Adrenal gland (tissue), 12 donors: ENCODE measurements around the gene EWSR1. TPM values are rescaled to one million over a fixed set of nuclear protein-coding genes. Genes with fewer than 3 reads are reported as not detected.

Source experiments
- DNase-seq, 7 donors: peaks; one replicate each; pipeline ENCODE4 v3.0.0-alpha.2; 2019 to 2020
- H3K27ac ChIP-seq, 5 donors: fragments of 200-600 bp; sonication (generic) in 4 of 5; 1 replicate in 3 of 5; 2 replicates in 2 of 5; pipeline versions ENCODE4 v1.5.1 to v1.8.0; 2016 to 2020; ENCODE audit warnings: mild to moderate bottlenecking in 1 of 5
- H3K27me3 ChIP-seq: fragments of 200-600 bp; 2 replicates; pipeline ENCODE4 v1.8.0; 2021
- H3K36me3 ChIP-seq, 2 donors: fragments of 200-600 bp; replicated peaks in 1 of 2; 1 replicate in 1 of 2; 2 replicates in 1 of 2; pipeline versions ENCODE4 v1.5.1 to v1.8.0; 2018 to 2022
- H3K4me1 ChIP-seq, 2 donors: fragments of 200-600 bp; replicated peaks in 1 of 2; 1 replicate in 1 of 2; 2 replicates in 1 of 2; pipeline versions ENCODE4 v1.5.1 to v1.8.0; 2018 to 2021
- H3K4me3 ChIP-seq, 4 donors: fragments of 200-600 bp; sonication (generic) in 3 of 4; one replicate each; pipeline ENCODE4 v1.5.1; 2016 to 2018
- H3K9me3 ChIP-seq, 3 donors: fragments of 200-600 bp; sonication (generic) in 1 of 3; replicated peaks in 1 of 3; 1 replicate in 2 of 3; 2 replicates in 1 of 3; pipeline versions ENCODE4 v1.5.1 to v1.8.0; 2016 to 2021
- CTCF ChIP-seq, 6 experiments: fragments of 450-650 bp in 4 of 6; fragments of 200-600 bp in 2 of 6; sonication (generic) in 1 of 6; IDR thresholded peaks; 1 replicate in 5 of 6; 2 replicates in 1 of 6; pipeline versions ENCODE4 v1.5.1 to v1.8.0; 2016 to 2021; ENCODE audit warnings: antibody characterized with exemption in 6 of 6, mild to moderate bottlenecking in 2 of 6, moderate library complexity in 1 of 6
- POLR2A ChIP-seq, 2 donors: fragments of 450-650 bp; IDR thresholded peaks; one replicate each; pipeline ENCODE4 v1.6.1; 2017; ENCODE audit warnings: antibody characterized with exemption in 2 of 2, mild to moderate bottlenecking in 2 of 2, moderate library complexity in 1 of 2
- WGBS, 4 donors: extraction: QIAGEN DNeasy Blood & Tissue Kit in 2 of 4; methylation state at CpG; one replicate each; pipeline versions ENCODE4 v1.1.5 to v1.1.7; 2013 to 2017; 5-methylcytosine and 5-hydroxymethylcytosine counted together
- intact Hi-C, 2 donors: fragments of 100-400 bp; cut with DNase I; formaldehyde crosslinking; loops; one replicate each; pipeline versions ENCODE4 v1.14.1 to v1.15.0; 2022 to 2023
- polyA plus RNA-seq, 3 donors: library from polyadenylated mRNA; stranded (reverse); fragments of 200-250 nt in 2 of 3; fragments of 350-450 nt in 1 of 3; fragmentation: Illumina TruSeq in 1 of 3; extraction: RNeasy Lipid Tissue Mini Kit (QIAGEN cat#74804) in 1 of 3; gene quantifications; one replicate each; pipeline ENCODE4 v1.2.3, GENCODE V29; 2013 to 2014
- total RNA-seq, 9 donors: library from RNA; depleted of rRNA in 4 of 9; stranded (reverse); fragments of >200 nt in 4 of 9; fragments of 120-200 nt in 1 of 9; fragmentation: NEBNext Ultra II Directional in 1 of 9; extraction: Animal tissue kit (Norgen Biotek cat#: 25700) in 1 of 9; gene quantifications; one replicate each; pipeline versions ENCODE4 v1.1.0 to v1.2.4, GENCODE V29; 2013 to 2023
- donor health status: healthy with polysubstance abuse.
- donor health status: Bipolar disorder and iron deficiency.
- donor health status: DM: yes; HTN: yes; CAD: no.
- donor health status: DM: no; HTN: no; CAD: no.
- donor health status: DM: no; HTN: no; CAD: no.
- donor health status: DM: yes; HTN: yes; CAD: no.

EWSR1 gene
- total and polyA plus RNA-seq, 12 donors, result 152 to 351 (median 216) TPM

- H3K9me3 ChIP-seq, result no peaks in the 10 kb centered on the region
- TF ChIP-seq POLR2A (IDR thresholded peaks at IDR 0.05) (no peak), CTCF (IDR thresholded peaks at IDR 0.05) (no peak)
- peak in 1 of 7 donors; percentile 37 for DNase-seq
- H3K27ac ChIP-seq, result no peak overlapping the region
- no peaks in the 10 kb centered on the region for H3K36me3 ChIP-seq
- intact Hi-C loops, result no loop called here
- no peaks in the 10 kb centered on the region for H3K27me3 ChIP-seq
- no peak overlapping the region for H3K4me3 ChIP-seq
- no peaks in the 10 kb centered on the region for H3K4me1 ChIP-seq
- 91 to 93% (median 92%) methylated on average over 10 of the region's 10 CpGs for WGBS, 4 donors
Observed at GRCh38 chr22:29251981-29252911, 15.8 kb upstream of the EWSR1 start.

- Histone ChIP-seq H3K4me1 (no peaks in the 10 kb centered on the region), H3K27ac (no peak overlapping the region), H3K36me3 (no peaks in the 10 kb centered on the region), H3K27me3 (no peaks in the 10 kb centered on the region), H3K4me3 (no peak overlapping the region), H3K9me3 (no peaks in the 10 kb centered on the region)
- TF ChIP-seq POLR2A (IDR thresholded peaks at IDR 0.05) (no peak), CTCF (IDR thresholded peaks at IDR 0.05) (no peak)
- DNase-seq, result no peak
- intact Hi-C loops, result no loop called here
- 80 to 97% (median 81%) methylated on average over 6 to 14 of the region's 14 CpGs for WGBS, 4 donors
Observed at GRCh38 chr22:29253561-29254285, 14.3 kb upstream of the EWSR1 start.

GRCh38 chr22:29254286-29254660 is 13.8 kb upstream of the EWSR1 start:
- Histone ChIP-seq H3K4me1 (no peaks in the 10 kb centered on the region), H3K36me3 (no peaks in the 10 kb centered on the region), H3K4me3 (no peak overlapping the region), H3K27me3 (no peaks in the 10 kb centered on the region), H3K27ac (no peak overlapping the region), H3K9me3 (no peaks in the 10 kb centered on the region)
- intact Hi-C loops, result no loop called here
- 62 to 73% (median 65%) methylated on average over 3 to 4 of the region's 4 CpGs for WGBS, 4 donors
- DNase-seq, result no peak
- TF ChIP-seq CTCF (IDR thresholded peaks at IDR 0.05), result no peak
- no peak for TF ChIP-seq POLR2A (IDR thresholded peaks at IDR 0.05)

- Histone ChIP-seq H3K27me3 (no peaks in the 10 kb centered on the region), H3K36me3 (peaks cover 0 to 8% of the 10 kb centered on the region in 2 donors)
Observed at GRCh38 chr22:29255064-29255621, 12.9 kb upstream of the EWSR1 start.

More at GRCh38 chr22:29255064-29255621, 12.9 kb upstream of the EWSR1 start:
- no peaks in the 10 kb centered on the region for H3K9me3 ChIP-seq
- TF ChIP-seq CTCF (IDR thresholded peaks at IDR 0.05) (no peak), POLR2A (IDR thresholded peaks at IDR 0.05) (no peak)
- no peak for DNase-seq
- no peak overlapping the region for H3K4me3 ChIP-seq
- no peaks in the 10 kb centered on the region for H3K4me1 ChIP-seq
- H3K27ac ChIP-seq, result no peak overlapping the region
- intact Hi-C loops, result no loop called here
- 96 to 98% (median 97%) methylated on average over 4 to 11 of the region's 11 CpGs for WGBS, 4 donors
